GM12878 (cell line): ENCODE measurements around the gene TXNDC17. TPM values are rescaled to one million over a fixed set of nuclear protein-coding genes. Genes with fewer than 3 reads are reported as not detected.

ENCODE experiments used
- ATAC-seq: fragments of 200-7000 bp; cut with Tn5 transposase; 3 replicates; pipeline ENCODE4 v1.9.1; 2020; ENCODE audit warnings: mild to moderate bottlenecking, moderate library complexity
- BruUV-seq: library from RNA; stranded (reverse); fragments of 400-500 nt; replicated peaks from 2 replicates; lab custom pipeline; 2021; lab: Mats Ljungman, UMichigan
- CTCF ChIA-PET: fragments of 300-600 bp; sonication (Branson Sonifier 250); formaldehyde crosslinking; extraction: SDS; loops from one replicate; lab custom pipeline; 2021; ENCODE audit warnings: inconsistent platforms; lab: Yijun Ruan, JAX
- POLR2A ChIA-PET: fragments of 350-600 bp; formaldehyde crosslinking; extraction: SDS; loops from one replicate; lab custom pipeline; 2021; ENCODE audit warnings: inconsistent platforms; lab: Charles Lee
- RAD21 ChIA-PET: fragments of 300-600 bp; sonication (Branson Sonifier 250); formaldehyde crosslinking; loops from one replicate; lab custom pipeline; 2023; ENCODE audit warnings: antibody characterized with exemption; ENCODE audit not compliant: unreplicated experiment; lab: Charles Lee
- SMC1A ChIA-PET: fragments of 300-600 bp; sonication (Branson Sonifier 250); formaldehyde crosslinking; loops from one replicate; lab custom pipeline; 2023; ENCODE audit not compliant: unreplicated experiment, uncharacterized antibody; lab: Charles Lee
- DNase-seq: peaks from one replicate; pipeline ENCODE4 v3.0.0-alpha.2; 2011; ENCODE audit warnings: low read depth, low spot score
- FAIRE-seq: peaks from 3 replicates; lab custom pipeline; 2011; peaks lifted over from hg19 to GRCh38; lab: Jason Lieb, UNC
- H2AFZ ChIP-seq: 2 replicates; pipeline ENCODE4 v1.6.0; 2011; ENCODE audit warnings: low read depth, low read length, control low read depth; ENCODE audit not compliant: control insufficient read depth
- H3K27ac ChIP-seq: 2 replicates; pipeline ENCODE4 v1.5.1; 2011; ENCODE audit warnings: control low read depth; ENCODE audit not compliant: control insufficient read depth, insufficient read depth
- H3K27me3 ChIP-seq, 2 experiments: replicated peaks in 1 of 2; 2 replicates each; pipeline versions ENCODE4 v1.6.0 to v1.6.1; 2011; ENCODE audit warnings: low read length in 1 of 2; ENCODE audit not compliant: control insufficient read depth in 2 of 2, insufficient read depth in 2 of 2
- H3K36me3 ChIP-seq, 2 experiments: 2 replicates each; pipeline ENCODE4 v1.5.1; 2011; ENCODE audit warnings: low read length in 1 of 2; ENCODE audit not compliant: control insufficient read depth in 2 of 2, insufficient read depth in 2 of 2
- H3K4me1 ChIP-seq: 2 replicates; pipeline ENCODE4 v1.6.1; 2011; ENCODE audit warnings: mild to moderate bottlenecking, low read length, moderate library complexity, mixed read lengths; ENCODE audit not compliant: control insufficient read depth, insufficient read depth
- H3K4me2 ChIP-seq: 2 replicates; pipeline ENCODE4 v1.6.0; 2011; ENCODE audit warnings: control low read depth; ENCODE audit not compliant: control insufficient read depth, insufficient read depth
- H3K4me3 ChIP-seq: fragments of 200-600 bp; sonication (generic); 2 replicates; pipeline ENCODE4 v1.5.1; 2016
- H3K79me2 ChIP-seq: 2 replicates; pipeline ENCODE4 v1.6.0; 2011; ENCODE audit warnings: low read length; ENCODE audit not compliant: control insufficient read depth, insufficient read depth
- H3K9ac ChIP-seq: 2 replicates; pipeline ENCODE4 v1.8.0; 2011; ENCODE audit warnings: low read length, control low read depth, mixed read lengths; ENCODE audit not compliant: control insufficient read depth, insufficient read depth
- H3K9me3 ChIP-seq: replicated peaks from 3 replicates; pipeline ENCODE4 v1.5.1; 2011; ENCODE audit warnings: mild to moderate bottlenecking, low read length; ENCODE audit not compliant: control insufficient read depth, insufficient read depth
- H4K20me1 ChIP-seq: 2 replicates; pipeline ENCODE4 v1.6.0; 2011; ENCODE audit not compliant: control insufficient read depth, insufficient read depth
- HDAC6 ChIP-seq: fragments of 200-600 bp; sonication (generic); IDR thresholded peaks from one replicate; pipeline ENCODE4 v1.8.0; 2017; ENCODE audit warnings: antibody characterized with exemption; ENCODE audit not compliant: unreplicated experiment
- JUND ChIP-seq: IDR thresholded peaks from 2 replicates; pipeline ENCODE4 v1.6.1; 2012; ENCODE audit warnings: low read depth, mild to moderate bottlenecking, low read length, improper control_type of control experiment, moderate library complexity
- PAX8 ChIP-seq: fragments of 450-650 bp; IDR thresholded peaks from 2 replicates; pipeline ENCODE4 v1.6.1; 2017; ENCODE audit warnings: mild to moderate bottlenecking, moderate library complexity
- POLR2AphosphoS2 ChIP-seq: IDR thresholded peaks from 2 replicates; pipeline ENCODE4 v1.6.1; 2011; ENCODE audit warnings: low read depth, mild to moderate bottlenecking, low read length, improper control_type of control experiment, moderate library complexity
- RCOR1 ChIP-seq: conservative IDR thresholded peaks from 2 replicates; pipeline ENCODE4 v1.6.1; 2012; ENCODE audit warnings: low read depth, low read length, improper control_type of control experiment
- SMAD1 ChIP-seq: fragments of 450-650 bp; IDR thresholded peaks from 2 replicates; pipeline ENCODE4 v1.6.1; 2018; ENCODE audit warnings: mild to moderate bottlenecking, low read depth; ENCODE audit not compliant: partially characterized antibody
- SMC3 ChIP-seq: IDR thresholded peaks from 2 replicates; pipeline ENCODE4 v1.6.1; 2011; ENCODE audit warnings: low read length, improper control_type of control experiment, borderline replicate concordance
- TCF7 ChIP-seq: IDR thresholded peaks from 2 replicates; pipeline ENCODE4 v1.6.1; 2014; ENCODE audit warnings: antibody characterized with exemption, borderline replicate concordance
- WGBS: methylation state at CpG from one replicate; pipeline ENCODE4 v1.1.6; 2016; ENCODE audit warnings: low lambda C conversion rate; ENCODE audit not compliant: insufficient replicate concordance, insufficient coverage; ENCODE audit errors: missing lambda C conversion rate; 5-methylcytosine and 5-hydroxymethylcytosine counted together
- in situ Hi-C: fragments of 300-500 bp; cut with MboI; formaldehyde crosslinking; loops from 9 replicates; pipeline ENCODE4 v1.14.3; 2018; ENCODE audit warnings: mixed read lengths
- intact Hi-C: fragments of 100-400 bp; cut with micrococcal nuclease; formaldehyde crosslinking; loops from one replicate; pipeline ENCODE4 v1.14.2; 2022; ENCODE audit not compliant: unreplicated experiment
- polyA plus RNA-seq, 11 experiments: library from polyadenylated mRNA; depleted of rRNA in 4 of 11; unstranded in 6 of 11; stranded (reverse) in 5 of 11; fragments of >200 nt; fragmentation: Nextera tagmentation in 4 of 11; fragmentation: Illumina TruSeq in 1 of 11; extraction: Ambion mirVana in 4 of 11; extraction: Trizol in 1 of 11; gene quantifications; 1 replicate in 1 of 11; 2 replicates in 10 of 11; pipeline versions ENCODE4 v1.2.1 to v1.2.3, GENCODE V29; 2011 to 2016; ENCODE audit warnings: inconsistent platforms in 2 of 11, missing spikeins in 2 of 11, low read depth in 1 of 11
- total RNA-seq, 4 experiments: library from RNA; depleted of rRNA in 3 of 4; stranded (reverse); fragments of >200 nt in 3 of 4; fragmentation: Illumina TruSeq in 1 of 4; extraction: Trizol in 1 of 4; gene quantifications; 2 replicates each; pipeline versions ENCODE4 v1.2.1 to v1.2.3, GENCODE V29; 2013 to 2021
- TF ChIP-seq, protein P1 (sequence below): IDR thresholded peaks from 2 replicates; pipeline ENCODE4 v1.6.1; 2012; ENCODE audit warnings: low read depth, low read length, improper control_type of control experiment
- TF ChIP-seq, protein P2 (sequence below): fragments of 450-650 bp; conservative IDR thresholded peaks from 2 replicates; pipeline ENCODE4 v1.6.1; 2017; ENCODE audit warnings: mild to moderate bottlenecking, moderate library complexity
- TF ChIP-seq, protein P3 (sequence below): fragments of 450-650 bp; IDR thresholded peaks from 2 replicates; pipeline ENCODE4 v1.6.1; 2017; ENCODE audit warnings: antibody characterized with exemption, mild to moderate bottlenecking, moderate library complexity
- TF ChIP-seq, protein P4 (sequence below): IDR thresholded peaks from 2 replicates; pipeline ENCODE4 v1.6.1; 2011; ENCODE audit warnings: borderline replicate concordance, low read depth, mild to moderate bottlenecking, moderate library complexity, low read length; ENCODE audit not compliant: insufficient read depth, poor library complexity, severe bottlenecking
- TF ChIP-seq, protein P5 (sequence below): fragments of 450-650 bp; IDR thresholded peaks from 2 replicates; pipeline ENCODE4 v1.6.1; 2016; ENCODE audit warnings: mild to moderate bottlenecking

TXNDC17 gene
- total and polyA plus RNA-seq, 10 of the 15 experiments (the other 5 are each of a cell fraction or from before 2014, with no cell fraction given): 124 to 957 (median 216) TPM

DNA sequence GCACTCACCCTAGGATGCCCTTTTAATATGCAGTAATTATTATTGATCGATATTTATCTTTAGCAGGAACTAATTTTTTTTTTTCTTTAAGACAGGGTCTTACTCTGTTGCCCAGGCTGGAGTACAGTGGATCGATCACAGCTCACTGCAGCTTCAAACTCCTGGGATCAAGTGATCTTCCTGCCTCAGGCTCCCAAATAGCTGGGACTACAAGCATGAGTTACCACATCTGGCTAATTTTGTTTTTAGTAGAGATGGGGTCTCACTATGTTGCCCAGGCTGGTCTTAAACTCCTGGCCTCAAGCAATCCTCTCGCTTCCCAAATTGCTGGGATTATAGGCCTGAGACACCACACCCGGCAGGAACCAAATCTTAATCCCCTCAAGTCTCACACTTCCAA lies 29.6 kb upstream of the TXNDC17 start (continued):
- TF ChIP-seq HDAC6: no peak
- TF ChIP-seq, protein P1, sequence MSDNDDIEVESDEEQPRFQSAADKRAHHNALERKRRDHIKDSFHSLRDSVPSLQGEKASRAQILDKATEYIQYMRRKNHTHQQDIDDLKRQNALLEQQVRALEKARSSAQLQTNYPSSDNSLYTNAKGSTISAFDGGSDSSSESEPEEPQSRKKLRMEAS: no peak
- TF ChIP-seq, protein P2, sequence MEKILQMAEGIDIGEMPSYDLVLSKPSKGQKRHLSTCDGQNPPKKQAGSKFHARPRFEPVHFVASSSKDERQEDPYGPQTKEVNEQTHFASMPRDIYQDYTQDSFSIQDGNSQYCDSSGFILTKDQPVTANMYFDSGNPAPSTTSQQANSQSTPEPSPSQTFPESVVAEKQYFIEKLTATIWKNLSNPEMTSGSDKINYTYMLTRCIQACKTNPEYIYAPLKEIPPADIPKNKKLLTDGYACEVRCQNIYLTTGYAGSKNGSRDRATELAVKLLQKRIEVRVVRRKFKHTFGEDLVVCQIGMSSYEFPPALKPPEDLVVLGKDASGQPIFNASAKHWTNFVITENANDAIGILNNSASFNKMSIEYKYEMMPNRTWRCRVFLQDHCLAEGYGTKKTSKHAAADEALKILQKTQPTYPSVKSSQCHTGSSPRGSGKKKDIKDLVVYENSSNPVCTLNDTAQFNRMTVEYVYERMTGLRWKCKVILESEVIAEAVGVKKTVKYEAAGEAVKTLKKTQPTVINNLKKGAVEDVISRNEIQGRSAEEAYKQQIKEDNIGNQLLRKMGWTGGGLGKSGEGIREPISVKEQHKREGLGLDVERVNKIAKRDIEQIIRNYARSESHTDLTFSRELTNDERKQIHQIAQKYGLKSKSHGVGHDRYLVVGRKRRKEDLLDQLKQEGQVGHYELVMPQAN: no peak

DNA sequence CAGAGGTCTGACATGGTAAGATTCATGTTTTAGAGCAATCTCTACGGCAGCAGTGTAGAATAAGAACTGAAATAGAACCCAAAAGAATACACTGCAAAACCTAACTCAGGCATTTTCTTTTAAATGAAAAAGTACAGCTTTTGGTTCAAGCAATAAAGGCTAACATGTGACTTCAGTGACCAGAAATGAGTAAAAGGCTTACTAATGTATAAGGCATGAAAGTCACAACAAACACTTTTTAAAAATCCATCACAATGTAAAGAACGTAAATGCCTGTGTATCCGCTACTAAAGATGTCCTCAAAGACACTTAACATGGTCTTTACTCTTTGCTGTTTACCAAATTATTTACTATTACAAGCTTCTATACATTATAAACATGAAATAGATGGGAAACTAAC lies 16.9 kb upstream of the TXNDC17 start:
- H3K36me3 ChIP-seq: peaks cover 2 to 5% of the 10 kb centered on the region in 2 experiments
- BruUV-seq: no TSS peak
- no peak overlapping the region for H3K9ac ChIP-seq
- ChIA-PET POLR2A (interaction anchor here (0.6 kb wide), 1 partner anchor 1780 kb away, joined by 5 read pairs; no protein-coding TSS in a partner anchor), CTCF (interaction anchor here (1.0 kb wide), 1 partner anchor 151 kb away, joined by 3 read pairs; no protein-coding TSS in a partner anchor), RAD21 (no interaction called here), SMC1A (no interaction called here)
- no peak overlapping the region for H3K4me3 ChIP-seq
- no peaks in the 10 kb centered on the region for H3K9me3 ChIP-seq
- 95% methylated on average over 3 of the region's 3 CpGs for WGBS
- in situ Hi-C loops: no loop called here
- H3K27me3 ChIP-seq: no peaks in the 10 kb centered on the region
- no peak overlapping the region for H3K27ac ChIP-seq
- intact Hi-C loops: no loop called here
- H3K79me2 ChIP-seq: no peaks in the 10 kb centered on the region
- FAIRE-seq (no peak), DNase-seq (no peak), ATAC-seq (no peak)
- no peak overlapping the region for H3K4me2 ChIP-seq
- H2AFZ ChIP-seq: no peak overlapping the region
- H4K20me1 ChIP-seq: no peaks in the 10 kb centered on the region
- H3K4me1 ChIP-seq: no peaks in the 10 kb centered on the region
- TF ChIP-seq SMAD1 (no peak), SMC3 (no peak), PAX8 (no peak), RCOR1 (no peak), JUND (no peak), TCF7 (no peak), POLR2AphosphoS2 (no peak)
- TF ChIP-seq, protein P3, sequence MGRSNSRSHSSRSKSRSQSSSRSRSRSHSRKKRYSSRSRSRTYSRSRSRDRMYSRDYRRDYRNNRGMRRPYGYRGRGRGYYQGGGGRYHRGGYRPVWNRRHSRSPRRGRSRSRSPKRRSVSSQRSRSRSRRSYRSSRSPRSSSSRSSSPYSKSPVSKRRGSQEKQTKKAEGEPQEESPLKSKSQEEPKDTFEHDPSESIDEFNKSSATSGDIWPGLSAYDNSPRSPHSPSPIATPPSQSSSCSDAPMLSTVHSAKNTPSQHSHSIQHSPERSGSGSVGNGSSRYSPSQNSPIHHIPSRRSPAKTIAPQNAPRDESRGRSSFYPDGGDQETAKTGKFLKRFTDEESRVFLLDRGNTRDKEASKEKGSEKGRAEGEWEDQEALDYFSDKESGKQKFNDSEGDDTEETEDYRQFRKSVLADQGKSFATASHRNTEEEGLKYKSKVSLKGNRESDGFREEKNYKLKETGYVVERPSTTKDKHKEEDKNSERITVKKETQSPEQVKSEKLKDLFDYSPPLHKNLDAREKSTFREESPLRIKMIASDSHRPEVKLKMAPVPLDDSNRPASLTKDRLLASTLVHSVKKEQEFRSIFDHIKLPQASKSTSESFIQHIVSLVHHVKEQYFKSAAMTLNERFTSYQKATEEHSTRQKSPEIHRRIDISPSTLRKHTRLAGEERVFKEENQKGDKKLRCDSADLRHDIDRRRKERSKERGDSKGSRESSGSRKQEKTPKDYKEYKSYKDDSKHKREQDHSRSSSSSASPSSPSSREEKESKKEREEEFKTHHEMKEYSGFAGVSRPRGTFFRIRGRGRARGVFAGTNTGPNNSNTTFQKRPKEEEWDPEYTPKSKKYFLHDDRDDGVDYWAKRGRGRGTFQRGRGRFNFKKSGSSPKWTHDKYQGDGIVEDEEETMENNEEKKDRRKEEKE: no peak
- TF ChIP-seq, protein P4, sequence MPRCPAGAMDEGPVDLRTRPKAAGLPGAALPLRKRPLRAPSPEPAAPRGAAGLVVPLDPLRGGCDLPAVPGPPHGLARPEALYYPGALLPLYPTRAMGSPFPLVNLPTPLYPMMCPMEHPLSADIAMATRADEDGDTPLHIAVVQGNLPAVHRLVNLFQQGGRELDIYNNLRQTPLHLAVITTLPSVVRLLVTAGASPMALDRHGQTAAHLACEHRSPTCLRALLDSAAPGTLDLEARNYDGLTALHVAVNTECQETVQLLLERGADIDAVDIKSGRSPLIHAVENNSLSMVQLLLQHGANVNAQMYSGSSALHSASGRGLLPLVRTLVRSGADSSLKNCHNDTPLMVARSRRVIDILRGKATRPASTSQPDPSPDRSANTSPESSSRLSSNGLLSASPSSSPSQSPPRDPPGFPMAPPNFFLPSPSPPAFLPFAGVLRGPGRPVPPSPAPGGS: no peak
- TF ChIP-seq, protein P5, sequence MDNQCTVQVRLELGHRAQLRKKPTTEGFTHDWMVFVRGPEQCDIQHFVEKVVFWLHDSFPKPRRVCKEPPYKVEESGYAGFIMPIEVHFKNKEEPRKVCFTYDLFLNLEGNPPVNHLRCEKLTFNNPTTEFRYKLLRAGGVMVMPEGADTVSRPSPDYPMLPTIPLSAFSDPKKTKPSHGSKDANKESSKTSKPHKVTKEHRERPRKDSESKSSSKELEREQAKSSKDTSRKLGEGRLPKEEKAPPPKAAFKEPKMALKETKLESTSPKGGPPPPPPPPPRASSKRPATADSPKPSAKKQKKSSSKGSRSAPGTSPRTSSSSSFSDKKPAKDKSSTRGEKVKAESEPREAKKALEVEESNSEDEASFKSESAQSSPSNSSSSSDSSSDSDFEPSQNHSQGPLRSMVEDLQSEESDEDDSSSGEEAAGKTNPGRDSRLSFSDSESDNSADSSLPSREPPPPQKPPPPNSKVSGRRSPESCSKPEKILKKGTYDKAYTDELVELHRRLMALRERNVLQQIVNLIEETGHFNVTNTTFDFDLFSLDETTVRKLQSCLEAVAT: no peak
